Pancreas (tissue), 10 donors: Measurements from ENCODE around the gene RIN1. TPM values are rescaled to one million over a fixed set of nuclear protein-coding genes. Genes with fewer than 3 reads are reported as not detected.
"Not testable (repeated sequence)": the region's sequence is repeated elsewhere in the genome, so short reads cannot be mapped to it uniquely, and the experiment has no call there.

Experiments
- ATAC-seq, 4 donors: fragments of 200-7000 bp; cut with Tn5 transposase; one replicate each; pipeline versions ENCODE4 v1.8.0 to v1.9.1; 2020; ENCODE audit warnings: mild to moderate bottlenecking in 4 of 4, moderate library complexity in 4 of 4
- DNase-seq, 6 donors: peaks; one replicate each; pipeline ENCODE4 v3.0.0-alpha.2; 2020
- FAIRE-seq: peaks from 2 replicates; lab custom pipeline; 2012; peaks lifted over from hg19 to GRCh38; lab: Jason Lieb, UNC
- H3K27ac ChIP-seq, 4 donors: fragments of 200-600 bp; sonication (generic); 1 replicate in 3 of 4; 2 replicates in 1 of 4; pipeline versions ENCODE4 v1.5.0 to v1.8.0; 2020
- H3K27me3 ChIP-seq, 4 donors: fragments of 200-600 bp; one replicate each; pipeline ENCODE4 v1.8.0; 2021
- H3K36me3 ChIP-seq, 3 donors: fragments of 200-600 bp; sonication (generic) in 1 of 3; one replicate each; pipeline versions ENCODE4 v1.5.0 to v1.8.0; 2020 to 2021
- H3K4me1 ChIP-seq, 3 donors: fragments of 200-600 bp; one replicate each; pipeline ENCODE4 v1.8.0; 2021
- H3K4me3 ChIP-seq, 4 donors: fragments of 200-600 bp; sonication (generic) in 2 of 4; one replicate each; pipeline versions ENCODE4 v1.5.0 to v1.8.0; 2020 to 2021
- H3K9me3 ChIP-seq, 4 donors: fragments of 200-600 bp; one replicate each; pipeline ENCODE4 v1.8.0; 2021
- CTCF ChIP-seq, 4 donors: fragments of 200-600 bp; sonication (generic) in 3 of 4; IDR thresholded peaks; one replicate each; pipeline versions ENCODE4 v1.5.0 to v1.8.0; 2021; ENCODE audit warnings: antibody characterized with exemption in 4 of 4
- WGBS, 2 donors: extraction: QIAGEN DNeasy Blood & Tissue Kit; methylation state at CpG; one replicate each; pipeline ENCODE4 v1.1.7; 2013; 5-methylcytosine and 5-hydroxymethylcytosine counted together
- intact Hi-C, 3 donors: fragments of 100-400 bp; cut with DNase I; formaldehyde crosslinking; loops; one replicate each; pipeline versions ENCODE4 v1.11.1 to v1.14.2; 2022
- polyA plus RNA-seq, 2 donors: library from polyadenylated mRNA; stranded (reverse); fragments of 200-250 nt; gene quantifications; one replicate each; pipeline ENCODE4 v1.2.3, GENCODE V29; 2013
- total RNA-seq, 6 donors: library from RNA; stranded (reverse); fragmentation: NEBNext Ultra II Directional in 4 of 6; extraction: Animal tissue kit (Norgen Biotek cat#: 25700) in 4 of 6; gene quantifications; one replicate each; pipeline versions ENCODE4 v1.2.1 to v1.2.4, GENCODE V29; 2021 to 2023
- donor health status: healthy with polysubstance abuse.
- donor health status: DM: no; HTN: no; CAD: no; lungs with moderate emphysema.
- donor health status: DM: no; HTN: no; CAD: no.
- donor health status: control.
- donor health status: control.
- donor health status: Bipolar disorder and iron deficiency.
- donor health status: DM: yes; HTN: yes; CAD: no.
- donor health status: DM: no; HTN: no; CAD: no.
- donor health status: DM: no; HTN: no; CAD: no.
- donor health status: DM: yes; HTN: yes; CAD: no.

RIN1 gene
- total and polyA plus RNA-seq, 8 donors, result 2.7 to 15.7 (median 4.8) TPM

- no peak for TF ChIP-seq CTCF (IDR thresholded peaks at IDR 0.05)
- Histone ChIP-seq H3K9me3 (no peaks in the 10 kb centered on the region), H3K4me1 (no peaks in the 10 kb centered on the region), H3K27me3 (no peaks in the 10 kb centered on the region), H3K4me3 (no peak overlapping the region), H3K36me3 (no peaks in the 10 kb centered on the region), H3K27ac (no peak overlapping the region)
- DNase-seq (peak in 1 of 6 donors; percentile 12), ATAC-seq (no peak), FAIRE-seq (no peak)
- intact Hi-C loops, result no loop called here
- WGBS, 2 donors, result 83 to 89% methylated on average over 8 to 9 of the region's 9 CpGs
These were observed 26.4 kb upstream of the RIN1 start for GRCh38 chr11:66362481-66363147.

- Histone ChIP-seq H3K36me3 (no peaks in the 10 kb centered on the region), H3K4me3 (no peak overlapping the region), H3K27ac (no peak overlapping the region), H3K4me1 (no peaks in the 10 kb centered on the region), H3K9me3 (no peaks in the 10 kb centered on the region), H3K27me3 (no peaks in the 10 kb centered on the region)
- FAIRE-seq (no peak), DNase-seq (peak in 1 of 6 donors; percentile 50), ATAC-seq (no peak)
- no peak for TF ChIP-seq CTCF (IDR thresholded peaks at IDR 0.05)
- intact Hi-C loops, result no loop called here
- WGBS, 2 donors, result 48 to 50% methylated on average over 6 of the region's 6 CpGs
These were observed 25.3 kb upstream of the RIN1 start for GRCh38 chr11:66361502-66361941.

GRCh38 chr11:66360406-66361073, 24.3 kb upstream of the RIN1 start:
- Histone ChIP-seq H3K27ac (no peak overlapping the region), H3K4me1 (no peaks in the 10 kb centered on the region), H3K4me3 (no peak overlapping the region), H3K36me3 (no peaks in the 10 kb centered on the region), H3K27me3 (no peaks in the 10 kb centered on the region), H3K9me3 (no peaks in the 10 kb centered on the region)
- TF ChIP-seq CTCF (IDR thresholded peaks at IDR 0.05), result no peak
- intact Hi-C loops, result no loop called here
- 95% methylated on average over 15 of the region's 15 CpGs for WGBS, 2 donors
- FAIRE-seq (no peak), DNase-seq (peak in 1 of 6 donors; percentile 29), ATAC-seq (no peak)

- no peak overlapping the region for H3K27ac ChIP-seq
- no peaks in the 10 kb centered on the region for H3K4me1 ChIP-seq
- no peak for FAIRE-seq
- no peaks in the 10 kb centered on the region for H3K36me3 ChIP-seq
- no peak for ATAC-seq
- H3K4me3 ChIP-seq, result no peak overlapping the region
- no peak for TF ChIP-seq CTCF (IDR thresholded peaks at IDR 0.05)
- WGBS, 2 donors, result 67 to 79% methylated on average over 3 of the region's 3 CpGs
- peak in 1 of 6 donors; percentile 40 for DNase-seq
- no peaks in the 10 kb centered on the region for H3K9me3 ChIP-seq
- no peaks in the 10 kb centered on the region for H3K27me3 ChIP-seq
- intact Hi-C loops, result no loop called here
These were observed 23.4 kb upstream of the RIN1 start for GRCh38 chr11:66359662-66360087.

GRCh38 chr11:66350560-66351235, 14.5 kb upstream of the RIN1 start:
- intact Hi-C loops, H3K36me3 ChIP-seq, FAIRE-seq, H3K27me3 ChIP-seq, H3K9me3 ChIP-seq: not testable (repeated sequence)
- DNase-seq, result peak in 2 of 6 donors; percentile 15 to 22
- ATAC-seq, result peak in 2 of 4 donors; percentile 0 to 1
- H3K4me1 ChIP-seq, result peaks cover 8 to 38% (median 24%) of the 10 kb centered on the region in 3 donors
- H3K27ac ChIP-seq, result peak overlapping the region; percentile 28 to 93 (median 84)
- WGBS, 2 donors, result 46 to 48% methylated on average over 8 of the region's 8 CpGs
- H3K4me3 ChIP-seq, result peak overlapping the region in 1 of 4 donors; percentile 11
